AG09319 (cell line): ENCODE data around the gene IMPDH2.

Experiments
- DNase-seq: peaks from one replicate; pipeline ENCODE4 v3.0.0-alpha.2; 2010; ENCODE audit warnings: low read depth; ENCODE audit errors: extremely low read depth
- TF ChIP-seq, protein P1 (sequence below): IDR thresholded peaks from 2 replicates; pipeline ENCODE4 v1.5.1; 2011; ENCODE audit warnings: low read depth, mild to moderate bottlenecking, inconsistent platforms, low read length, moderate library complexity

IMPDH2 gene

DNA sequence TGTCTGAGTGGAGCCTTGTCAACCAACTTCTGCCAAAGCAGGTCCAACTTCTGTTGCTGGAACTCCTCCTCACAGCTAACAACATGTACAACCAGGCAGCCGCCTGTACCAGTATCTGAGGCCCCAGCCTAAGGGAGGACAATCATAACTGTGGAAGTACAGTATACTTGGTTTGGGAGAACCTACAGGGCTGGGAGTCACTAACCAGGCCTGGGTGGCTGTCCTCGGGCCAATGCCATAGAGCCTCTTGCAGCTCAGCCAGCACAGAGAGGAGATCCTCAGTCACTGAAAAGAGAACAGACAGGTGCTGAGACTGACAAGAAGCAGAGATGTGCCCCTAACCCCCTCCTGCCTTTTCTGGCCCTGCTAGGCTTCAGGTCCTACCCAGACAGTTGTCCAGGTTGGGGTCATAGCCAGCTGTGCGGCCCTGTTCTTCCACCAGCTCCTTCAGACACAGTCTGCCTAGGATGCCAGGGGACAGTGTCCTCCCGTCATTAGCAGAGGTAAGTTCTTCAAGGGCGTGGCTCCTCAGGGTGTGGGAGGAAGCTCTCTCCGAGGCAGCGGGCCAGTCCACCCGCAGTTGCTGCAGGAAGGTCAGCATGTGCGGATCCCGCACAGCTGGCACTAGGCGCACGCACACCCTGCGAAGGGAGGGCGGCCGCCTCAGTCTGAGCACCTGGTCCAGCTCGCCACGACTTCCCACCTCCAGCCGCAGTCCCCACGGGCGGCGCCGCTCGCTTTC is 11.8 kb downstream of the IMPDH2 start:
- TF ChIP-seq, protein P1, sequence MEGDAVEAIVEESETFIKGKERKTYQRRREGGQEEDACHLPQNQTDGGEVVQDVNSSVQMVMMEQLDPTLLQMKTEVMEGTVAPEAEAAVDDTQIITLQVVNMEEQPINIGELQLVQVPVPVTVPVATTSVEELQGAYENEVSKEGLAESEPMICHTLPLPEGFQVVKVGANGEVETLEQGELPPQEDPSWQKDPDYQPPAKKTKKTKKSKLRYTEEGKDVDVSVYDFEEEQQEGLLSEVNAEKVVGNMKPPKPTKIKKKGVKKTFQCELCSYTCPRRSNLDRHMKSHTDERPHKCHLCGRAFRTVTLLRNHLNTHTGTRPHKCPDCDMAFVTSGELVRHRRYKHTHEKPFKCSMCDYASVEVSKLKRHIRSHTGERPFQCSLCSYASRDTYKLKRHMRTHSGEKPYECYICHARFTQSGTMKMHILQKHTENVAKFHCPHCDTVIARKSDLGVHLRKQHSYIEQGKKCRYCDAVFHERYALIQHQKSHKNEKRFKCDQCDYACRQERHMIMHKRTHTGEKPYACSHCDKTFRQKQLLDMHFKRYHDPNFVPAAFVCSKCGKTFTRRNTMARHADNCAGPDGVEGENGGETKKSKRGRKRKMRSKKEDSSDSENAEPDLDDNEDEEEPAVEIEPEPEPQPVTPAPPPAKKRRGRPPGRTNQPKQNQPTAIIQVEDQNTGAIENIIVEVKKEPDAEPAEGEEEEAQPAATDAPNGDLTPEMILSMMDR = no peak
- no peak for DNase-seq

DNA sequence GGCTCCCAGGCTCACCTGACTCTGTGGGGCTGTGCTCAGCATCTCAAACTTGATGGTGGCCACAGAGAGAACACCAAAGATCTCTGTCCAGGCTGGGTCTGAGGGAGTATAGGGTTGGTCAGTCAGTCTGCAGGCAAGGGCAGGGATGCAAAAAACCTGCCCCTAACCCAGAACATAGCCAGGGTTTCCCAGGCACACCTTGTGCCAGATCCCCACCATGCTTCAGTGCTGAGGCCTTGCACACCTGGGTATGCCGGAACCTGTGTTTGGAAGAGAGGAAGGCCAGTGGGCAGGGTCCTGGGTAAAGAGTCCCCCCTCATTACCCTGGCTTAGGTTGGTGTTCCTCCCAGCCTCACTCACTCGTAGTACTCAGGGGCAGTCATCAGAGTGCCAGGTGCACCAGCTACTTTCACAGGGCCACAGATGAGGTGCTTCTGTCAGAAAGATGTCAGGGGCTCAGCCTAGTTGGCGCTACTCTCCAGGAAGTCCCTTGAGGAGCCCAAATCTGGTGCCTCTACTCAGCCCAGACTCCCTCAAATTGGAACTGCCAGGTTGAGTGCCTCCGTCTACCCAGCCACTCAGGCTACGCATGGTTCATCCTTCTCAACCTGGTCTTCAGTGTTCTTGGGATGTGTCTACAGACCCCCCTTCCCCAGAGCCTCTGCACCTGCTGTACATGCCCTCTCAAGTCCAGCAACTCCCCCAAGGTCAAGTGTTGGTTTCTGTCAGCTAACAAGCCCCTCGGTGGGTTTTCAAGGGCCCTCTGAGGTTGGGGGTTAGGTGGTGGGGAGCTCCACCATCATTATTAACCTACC is 12.6 kb downstream of the IMPDH2 start:
- TF ChIP-seq, protein P1 = no peak
- no peak for DNase-seq

DNA sequence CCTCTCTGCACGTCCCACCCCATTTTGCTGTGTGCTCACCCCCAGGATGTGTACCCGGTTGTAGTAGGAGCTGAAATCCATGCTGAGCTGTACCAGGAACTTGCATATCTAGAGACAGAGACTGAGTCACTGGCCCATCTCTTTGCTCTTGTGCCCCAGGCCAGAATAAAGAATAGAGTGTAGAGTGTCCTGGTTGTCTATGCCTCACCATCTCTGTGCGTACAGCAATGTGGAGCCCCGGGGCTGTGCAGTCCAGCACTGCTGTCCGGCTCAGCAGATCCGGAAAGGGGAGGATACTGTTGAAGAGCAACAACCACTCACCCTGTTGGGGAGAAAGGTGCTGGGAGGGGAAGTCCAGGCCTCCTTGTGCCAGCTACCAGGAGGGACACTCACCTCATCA is 13.4 kb downstream of the IMPDH2 start:
- no peak for DNase-seq

DNA sequence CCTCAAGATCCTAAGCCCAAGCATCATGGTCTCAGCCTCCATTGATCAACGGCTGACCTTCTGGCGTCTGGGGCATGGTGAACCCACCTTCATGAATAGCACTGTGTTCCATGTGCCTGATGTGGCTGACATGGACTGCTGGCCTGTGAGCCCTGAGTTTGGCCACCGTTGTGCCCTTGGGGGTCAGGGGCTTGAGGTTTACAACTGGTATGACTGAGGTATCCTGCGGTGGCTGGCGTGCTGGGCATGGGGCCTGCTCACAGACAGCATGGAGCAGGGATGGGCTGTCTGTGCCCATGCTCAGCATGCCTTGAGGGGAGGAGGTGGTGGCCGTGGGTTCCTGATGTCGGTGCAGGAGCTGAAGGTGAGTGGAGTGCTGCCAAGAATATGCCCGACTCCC is 14.1 kb downstream of the IMPDH2 start:
- TF ChIP-seq, protein P1 = no peak

More for the DNA sequence above, 13.4 kb downstream of the IMPDH2 start:
- TF ChIP-seq, protein P1 = no peak

DNA sequence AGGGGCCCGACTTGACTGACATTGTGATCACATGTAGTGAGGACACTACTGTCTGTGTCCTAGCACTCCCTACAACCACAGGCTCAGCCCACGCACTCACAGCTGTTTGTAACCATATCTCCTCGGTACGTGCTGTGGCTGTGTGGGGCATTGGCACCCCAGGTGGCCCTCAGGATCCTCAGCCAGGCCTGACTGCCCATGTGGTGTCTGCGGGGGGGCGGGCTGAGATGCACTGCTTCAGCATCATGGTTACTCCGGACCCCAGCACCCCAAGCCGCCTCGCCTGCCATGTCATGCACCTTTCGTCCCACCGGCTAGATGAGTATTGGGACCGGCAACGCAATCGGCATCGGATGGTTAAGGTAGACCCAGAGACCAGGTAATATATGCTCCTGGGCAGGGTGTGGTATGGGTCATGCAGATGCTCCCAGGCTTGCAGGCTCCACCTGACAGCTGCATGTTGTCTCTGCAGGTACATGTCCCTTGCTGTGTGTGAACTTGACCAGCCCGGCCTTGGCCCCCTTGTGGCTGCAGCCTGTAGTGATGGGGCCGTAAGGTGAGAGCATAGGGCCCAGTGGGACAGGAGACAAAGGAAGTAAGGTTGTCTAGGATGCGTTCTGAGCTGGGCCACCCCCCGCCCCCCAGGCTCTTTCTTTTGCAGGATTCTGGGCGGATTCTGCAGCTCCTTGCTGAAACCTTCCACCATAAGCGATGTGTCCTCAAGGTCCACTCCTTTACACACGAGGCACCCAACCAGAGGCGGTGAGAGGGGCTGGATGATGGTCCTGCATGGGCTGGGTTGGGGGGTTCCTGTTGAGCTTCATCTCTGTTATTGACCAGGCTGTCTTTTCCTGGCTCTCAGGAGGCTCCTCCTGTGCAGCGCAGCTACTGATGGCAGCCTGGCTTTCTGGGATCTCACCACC is 15.2 kb downstream of the IMPDH2 start:
- TF ChIP-seq, protein P1 = peak; percentile 58
- no peak for DNase-seq

More for the DNA sequence above, 14.1 kb downstream of the IMPDH2 start:
- no peak for DNase-seq

DNA sequence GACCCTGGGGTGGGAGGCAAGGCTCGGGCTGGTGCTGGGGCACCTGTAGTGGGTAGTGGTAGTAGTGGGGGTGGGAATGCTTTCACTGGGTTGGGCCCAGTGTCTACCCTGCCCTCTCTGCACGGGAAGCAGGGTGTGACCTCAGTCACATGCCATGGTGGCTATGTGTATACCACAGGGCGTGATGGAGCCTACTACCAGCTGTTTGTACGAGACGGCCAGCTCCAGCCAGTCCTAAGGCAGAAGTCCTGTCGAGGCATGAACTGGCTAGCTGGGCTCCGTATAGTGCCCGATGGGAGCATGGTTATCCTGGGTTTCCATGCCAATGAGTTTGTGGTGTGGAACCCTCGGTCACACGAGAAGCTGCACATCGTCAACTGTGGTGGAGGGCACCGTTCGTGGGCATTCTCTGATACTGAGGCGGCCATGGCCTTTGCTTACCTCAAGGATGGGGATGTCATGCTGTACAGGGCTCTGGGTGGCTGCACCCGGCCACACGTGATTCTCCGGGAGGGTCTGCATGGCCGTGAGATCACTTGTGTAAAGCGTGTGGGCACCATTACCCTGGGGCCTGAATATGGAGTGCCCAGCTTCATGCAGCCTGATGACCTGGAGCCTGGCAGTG is 16.0 kb downstream of the IMPDH2 start:
- TF ChIP-seq, protein P1 = no peak
- DNase-seq = no peak
